Activated T-helper 1 cell treated with anti-CD3 and anti-CD28 coated beads, Interleukin-12 subunit alpha, Interleukin-12 subunit beta, Interleukin-2, Interleukin-4 antibody, amounts not matched to agents 30 ng/mL and 10 ng/mL and 1 ng/mL, durations not matched to agents 14 hours and 24 hours and 36 hours (primary cell): ENCODE results near the gene NCOA5. TPM values are rescaled to one million over a fixed set of nuclear protein-coding genes. Genes with fewer than 3 reads are reported as not detected.

ENCODE experiments used
- DNase-seq: peaks from one replicate; pipeline ENCODE4 v3.0.0; 2021; ENCODE audit warnings: low spot score
- H3K27ac Mint-ChIP-seq: one replicate; pipeline ENCODE4 v1.8.0; 2021; ENCODE audit warnings: mild to moderate bottlenecking, mixed read lengths
- H3K27me3 Mint-ChIP-seq: one replicate; pipeline ENCODE4 v1.8.0; 2022; ENCODE audit warnings: mild to moderate bottlenecking, moderate library complexity, mixed read lengths; ENCODE audit not compliant: insufficient read depth
- H3K36me3 Mint-ChIP-seq: one replicate; pipeline ENCODE4 v1.8.0; 2021; ENCODE audit warnings: low read depth, mixed read lengths
- H3K4me1 Mint-ChIP-seq: one replicate; pipeline ENCODE4 v1.8.0; 2021; ENCODE audit warnings: low read depth, mixed read lengths
- H3K4me3 Mint-ChIP-seq: one replicate; pipeline ENCODE4 v1.8.0; 2021; ENCODE audit warnings: mild to moderate bottlenecking, moderate library complexity, mixed read lengths
- H3K9me3 Mint-ChIP-seq: one replicate; pipeline ENCODE4 v1.8.0; 2021; ENCODE audit warnings: mixed read lengths
- intact Hi-C: fragments of 100-400 bp; cut with micrococcal nuclease; formaldehyde crosslinking; loops from one replicate; pipeline ENCODE4 v1.15.1; 2024
- total RNA-seq: library from RNA; stranded (reverse); gene quantifications from 2 replicates; pipeline ENCODE4 v1.2.3, GENCODE V29; 2022

Gene NCOA5
- total RNA-seq, 1 donor from 2014 or later = 30.4 TPM

- Mint-ChIP-seq H3K4me1 (no peaks in the 10 kb centered on the region), H3K36me3 (no peaks in the 10 kb centered on the region), H3K27ac (no peak overlapping the region), H3K9me3 (no peaks in the 10 kb centered on the region), H3K4me3 (no peak overlapping the region), H3K27me3 (peaks cover 33% of the 10 kb centered on the region)
- DNase-seq = no peak
- intact Hi-C loops = no loop called here
Measured at GRCh38 chr20:46034039-46034438, 55.7 kb downstream of the NCOA5 start.

GRCh38 chr20:46031701-46032254 lies 58.0 kb downstream of the NCOA5 start:
- intact Hi-C loops = no loop called here
- H3K27ac Mint-ChIP-seq = no peak overlapping the region
- no peak overlapping the region for H3K4me3 Mint-ChIP-seq
- no peak for DNase-seq
- no peaks in the 10 kb centered on the region for H3K36me3 Mint-ChIP-seq
- no peaks in the 10 kb centered on the region for H3K4me1 Mint-ChIP-seq
- H3K9me3 Mint-ChIP-seq = no peaks in the 10 kb centered on the region
- peaks cover 44% of the 10 kb centered on the region for H3K27me3 Mint-ChIP-seq

- H3K36me3 Mint-ChIP-seq = no peaks in the 10 kb centered on the region
- no peaks in the 10 kb centered on the region for H3K4me1 Mint-ChIP-seq
- no peak overlapping the region for H3K27ac Mint-ChIP-seq
- H3K4me3 Mint-ChIP-seq = no peak overlapping the region
- DNase-seq = no peak
- peaks cover 48% of the 10 kb centered on the region for H3K27me3 Mint-ChIP-seq
- intact Hi-C loops = no loop called here
- no peaks in the 10 kb centered on the region for H3K9me3 Mint-ChIP-seq
Measured at GRCh38 chr20:46031014-46031569, 58.7 kb downstream of the NCOA5 start.

- no peaks in the 10 kb centered on the region for H3K36me3 Mint-ChIP-seq
- peaks cover 53% of the 10 kb centered on the region for H3K27me3 Mint-ChIP-seq
- H3K4me3 Mint-ChIP-seq = no peak overlapping the region
- intact Hi-C loops = no loop called here
- H3K27ac Mint-ChIP-seq = no peak overlapping the region
- no peaks in the 10 kb centered on the region for H3K9me3 Mint-ChIP-seq
- no peaks in the 10 kb centered on the region for H3K4me1 Mint-ChIP-seq
- no peak for DNase-seq
Measured at GRCh38 chr20:46030284-46031013, 59.3 kb downstream of the NCOA5 start.

GRCh38 chr20:46028772-46029371 lies 60.9 kb downstream of the NCOA5 start, which contains the start of gene SLC12A5:
SLC12A5 (plus strand) TSS chr20:46029215; CDS start chr20:46029345, 130 bp downstream.
- DNase-seq = no peak
- Mint-ChIP-seq H3K4me3 (no peak within 1 kb of the TSS), H3K9me3 (no peaks in the 10 kb centered on the region), H3K36me3 (no peaks in the 10 kb centered on the region), H3K27ac (no peak within 1 kb of the TSS), H3K4me1 (no peaks in the 10 kb centered on the region), H3K27me3 (peaks cover 58% of the 10 kb centered on the region)
- intact Hi-C loops = loop anchor here (10.0 kb wide), 1 partner anchor 276 kb away; the partner anchor contains the start of gene CDH22

GRCh38 chr20:46028110-46028509 lies 61.7 kb downstream of the NCOA5 start:
- peaks cover 5% of the 10 kb centered on the region for H3K4me1 Mint-ChIP-seq
- H3K4me3 Mint-ChIP-seq = no peak overlapping the region
- no peak overlapping the region for H3K27ac Mint-ChIP-seq
- peaks cover 60% of the 10 kb centered on the region for H3K27me3 Mint-ChIP-seq
- no peaks in the 10 kb centered on the region for H3K9me3 Mint-ChIP-seq
- H3K36me3 Mint-ChIP-seq = no peaks in the 10 kb centered on the region
- DNase-seq = no peak
- intact Hi-C loops = loop anchor here (10.0 kb wide), 1 partner anchor 277 kb away; the partner anchor contains the start of gene CDH22

GRCh38 chr20:46027245-46027853 lies 62.4 kb downstream of the NCOA5 start:
- no peak overlapping the region for H3K4me3 Mint-ChIP-seq
- DNase-seq = no peak

GRCh38 chr20:46025376-46025783 lies 64.4 kb downstream of the NCOA5 start:
- Mint-ChIP-seq H3K4me1 (peaks cover 23% of the 10 kb centered on the region), H3K4me3 (no peak overlapping the region), H3K36me3 (no peaks in the 10 kb centered on the region), H3K27me3 (peaks cover 59% of the 10 kb centered on the region), H3K9me3 (no peaks in the 10 kb centered on the region), H3K27ac (no peak overlapping the region)
- intact Hi-C loops = loop anchor here (10.0 kb wide), 1 partner anchor 279 kb away; the partner anchor contains the start of gene CDH22
- no peak for DNase-seq

More at GRCh38 chr20:46027245-46027853, 62.4 kb downstream of the NCOA5 start:
- Mint-ChIP-seq H3K27me3 (peaks cover 54% of the 10 kb centered on the region), H3K4me1 (peaks cover 10% of the 10 kb centered on the region), H3K27ac (no peak overlapping the region), H3K36me3 (no peaks in the 10 kb centered on the region), H3K9me3 (no peaks in the 10 kb centered on the region)
- intact Hi-C loops = loop anchor here (1.0 to 10.0 kb wide), 2 partner anchors 14 to 277 kb away; partner anchors contain the start of gene CDH22

- Mint-ChIP-seq H3K9me3 (no peaks in the 10 kb centered on the region), H3K27me3 (peaks cover 50% of the 10 kb centered on the region), H3K27ac (no peak overlapping the region), H3K4me3 (peak overlapping the region; percentile 41), H3K36me3 (no peaks in the 10 kb centered on the region), H3K4me1 (peaks cover 23% of the 10 kb centered on the region)
- DNase-seq = no peak
- intact Hi-C loops = loop anchor here (1.0 to 10.0 kb wide), 7 partner anchors 39 to 383 kb away; partner anchors contain the start of genes CDH22 and ELMO2
Measured at GRCh38 chr20:46023999-46024398, 65.8 kb downstream of the NCOA5 start.

GRCh38 chr20:46023148-46023484 lies 66.6 kb downstream of the NCOA5 start:
- H3K36me3 Mint-ChIP-seq = no peaks in the 10 kb centered on the region
- intact Hi-C loops = loop anchor here (1.0 to 10.0 kb wide), 7 partner anchors 40 to 384 kb away; partner anchors contain the start of genes CDH22 and ELMO2
- peaks cover 23% of the 10 kb centered on the region for H3K4me1 Mint-ChIP-seq
- H3K4me3 Mint-ChIP-seq = peak overlapping the region; percentile 41
- H3K27ac Mint-ChIP-seq = peak overlapping the region; percentile 7
- H3K9me3 Mint-ChIP-seq = no peaks in the 10 kb centered on the region
- peaks cover 48% of the 10 kb centered on the region for H3K27me3 Mint-ChIP-seq
- no peak for DNase-seq

- Mint-ChIP-seq H3K9me3 (no peaks in the 10 kb centered on the region), H3K4me1 (peaks cover 23% of the 10 kb centered on the region), H3K4me3 (peak overlapping the region; percentile 78), H3K27me3 (peaks cover 47% of the 10 kb centered on the region), H3K36me3 (no peaks in the 10 kb centered on the region), H3K27ac (no peak overlapping the region)
- intact Hi-C loops = loop anchor here (1.0 to 10.0 kb wide), 8 partner anchors 8 to 384 kb away; partner anchors contain the start of genes CDH22 and ELMO2
- peak; percentile 64 for DNase-seq
Measured at GRCh38 chr20:46022411-46023147, 67.2 kb downstream of the NCOA5 start.
